Stimulated activated CD8-positive, alpha-beta memory T cell treated with anti-CD3 and anti-CD28 coated beads, Interleukin-12 subunit alpha, Interleukin-12 subunit beta, amount 100 ng/mL, for 1 hour (primary cell): ENCODE results near the gene PRRC1.

Experiments
- DNase-seq: peaks from one replicate; pipeline ENCODE4 v3.0.0-alpha.2; 2020; ENCODE audit warnings: low read depth

PRRC1 gene

GRCh38 chr5:127580731-127581130, 63.3 kb downstream of the PRRC1 start:
- DNase-seq = no peak

GRCh38 chr5:127581450-127581849, 64.0 kb downstream of the PRRC1 start:
- DNase-seq = no peak

- no peak for DNase-seq
These were observed 65.4 kb downstream of the PRRC1 start for GRCh38 chr5:127582773-127583370.

GRCh38 chr5:127583866-127584265, 66.4 kb downstream of the PRRC1 start:
- no peak for DNase-seq

- no peak for DNase-seq
These were observed 68.2 kb downstream of the PRRC1 start for GRCh38 chr5:127585661-127586060.

GRCh38 chr5:127586066-127586770, 68.8 kb downstream of the PRRC1 start:
- DNase-seq = no peak

- DNase-seq = no peak
These were observed 69.4 kb downstream of the PRRC1 start for GRCh38 chr5:127586811-127587210.

- DNase-seq = no peak
These were observed 69.9 kb downstream of the PRRC1 start for GRCh38 chr5:127587246-127587917.

GRCh38 chr5:127588368-127588767, 70.9 kb downstream of the PRRC1 start:
- DNase-seq = no peak

GRCh38 chr5:127589309-127590030, 72.0 kb downstream of the PRRC1 start:
- no peak for DNase-seq

GRCh38 chr5:127590156-127590722, 72.8 kb downstream of the PRRC1 start:
- no peak for DNase-seq

- no peak for DNase-seq
These were observed 78.3 kb downstream of the PRRC1 start for GRCh38 chr5:127595484-127596368.

- DNase-seq = no peak
These were observed 79.1 kb downstream of the PRRC1 start for GRCh38 chr5:127596501-127596900.

GRCh38 chr5:127599320-127599719, 81.9 kb downstream of the PRRC1 start:
- no peak for DNase-seq

- no peak for DNase-seq
These were observed 82.4 kb downstream of the PRRC1 start for GRCh38 chr5:127599847-127600246.

GRCh38 chr5:127601111-127601510, 83.7 kb downstream of the PRRC1 start:
- DNase-seq = no peak

GRCh38 chr5:127601601-127602000, 84.2 kb downstream of the PRRC1 start:
- DNase-seq = no peak

- DNase-seq = no peak
These were observed 85.0 kb downstream of the PRRC1 start for GRCh38 chr5:127602481-127602880.

GRCh38 chr5:127602896-127603844, 85.7 kb downstream of the PRRC1 start:
- DNase-seq = no peak
